Left renal cortex interstitium (tissue), 4 donors: ENCODE results near the gene EPHA1. TPM values are rescaled to one million over a fixed set of nuclear protein-coding genes. Genes with fewer than 3 reads are reported as not detected.
"Not testable (repeated sequence)": the region's sequence is repeated elsewhere in the genome, so short reads cannot be mapped to it uniquely, and the experiment has no call there.

ENCODE experiments used
- DNase-seq, 4 donors: peaks; one replicate each; pipeline ENCODE4 v3.0.0-alpha.2; 2013; ENCODE audit warnings: low read depth in 4 of 4, low spot score in 2 of 4, missing footprints in 1 of 4
- polyA plus RNA-seq, 4 donors: library from polyadenylated mRNA; unstranded; fragments of 120-200 nt; gene quantifications; one replicate each; pipeline ENCODE4 v1.2.1, GENCODE V29; 2013; ENCODE audit not compliant: insufficient read length in 4 of 4

Gene EPHA1
- polyA plus RNA-seq, 4 donors = 16.3 to 20.4 (median 18.9) TPM

DNA sequence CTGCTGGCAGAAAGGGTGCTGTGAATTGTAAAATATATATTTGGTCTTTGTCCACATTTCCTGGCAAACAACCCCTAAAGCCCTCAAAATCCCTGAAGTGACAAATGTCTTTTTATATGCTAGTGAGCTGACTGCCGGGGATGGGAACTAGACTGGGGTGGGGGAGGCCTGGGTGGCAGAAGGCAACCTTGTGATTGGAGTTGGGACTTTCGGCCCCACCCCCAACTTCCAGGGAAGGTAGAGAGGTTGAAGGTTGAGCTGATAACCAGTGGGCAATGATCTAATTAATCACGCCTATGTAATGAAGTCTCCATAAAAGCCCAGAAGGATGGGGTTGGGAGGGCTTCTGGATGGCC lies 2.7 kb downstream of the EPHA1 start:
- no peak for DNase-seq

DNA sequence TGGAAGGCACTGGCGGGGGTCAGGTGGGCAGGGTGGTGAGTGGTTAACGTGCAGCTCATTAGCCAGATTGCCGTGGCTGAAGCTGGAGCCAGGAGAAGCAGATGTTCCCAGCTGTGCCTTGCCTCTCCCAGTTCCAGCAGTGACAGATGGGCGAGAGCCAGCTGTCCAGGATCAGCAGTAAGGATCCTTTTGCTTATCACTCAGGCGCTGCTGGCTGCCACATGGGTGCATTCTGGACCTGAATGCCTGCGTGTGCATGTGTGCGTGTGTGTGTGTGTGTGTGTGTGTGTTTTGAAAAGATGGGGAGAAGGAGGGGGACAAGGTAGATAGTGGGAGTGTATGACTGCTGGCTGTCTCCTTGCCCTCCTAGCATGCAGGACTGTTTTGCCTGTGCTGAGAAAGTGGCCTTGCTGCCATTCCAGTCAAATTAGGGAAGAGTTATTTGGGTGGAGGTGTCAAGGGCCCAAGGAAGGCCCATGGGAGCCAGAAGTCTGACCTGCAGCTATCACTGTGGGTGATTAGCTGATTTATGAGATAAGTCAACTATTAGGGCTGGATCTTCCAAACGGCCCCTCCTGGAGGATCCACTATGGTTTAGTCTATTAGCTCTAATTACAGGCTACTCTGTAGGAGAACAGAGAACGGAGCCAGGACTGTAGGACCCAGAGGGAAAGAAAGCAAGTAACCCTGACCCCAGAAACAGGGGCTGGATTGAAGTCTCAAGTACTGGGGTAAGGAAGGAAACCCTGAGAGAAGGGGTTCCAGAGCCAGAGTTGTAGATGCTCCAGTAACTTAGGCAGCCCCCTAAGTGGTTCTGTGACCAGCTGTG lies 3.3 kb downstream of the EPHA1 start:
- DNase-seq = no peak

DNA sequence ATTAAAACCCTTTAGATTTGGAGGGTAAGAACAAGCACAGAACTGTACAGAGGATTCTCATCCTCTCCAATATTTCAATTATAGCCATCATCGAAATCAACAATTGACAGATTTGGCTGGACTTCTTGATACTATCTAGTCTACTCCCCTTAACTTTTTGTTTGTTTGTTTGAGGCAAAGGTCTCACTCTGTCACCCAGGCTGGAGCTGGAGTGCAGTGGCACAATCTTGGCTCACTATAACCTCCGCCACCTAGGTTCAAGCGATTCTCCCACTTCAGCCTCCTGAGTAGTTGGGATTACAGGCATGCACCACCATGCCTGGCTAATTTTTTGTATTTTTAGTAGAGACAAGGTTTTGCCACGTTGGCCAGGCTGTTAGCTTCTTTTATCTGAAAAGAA lies 6.4 kb downstream of the EPHA1 start:
- DNase-seq = not testable (repeated sequence)

DNA sequence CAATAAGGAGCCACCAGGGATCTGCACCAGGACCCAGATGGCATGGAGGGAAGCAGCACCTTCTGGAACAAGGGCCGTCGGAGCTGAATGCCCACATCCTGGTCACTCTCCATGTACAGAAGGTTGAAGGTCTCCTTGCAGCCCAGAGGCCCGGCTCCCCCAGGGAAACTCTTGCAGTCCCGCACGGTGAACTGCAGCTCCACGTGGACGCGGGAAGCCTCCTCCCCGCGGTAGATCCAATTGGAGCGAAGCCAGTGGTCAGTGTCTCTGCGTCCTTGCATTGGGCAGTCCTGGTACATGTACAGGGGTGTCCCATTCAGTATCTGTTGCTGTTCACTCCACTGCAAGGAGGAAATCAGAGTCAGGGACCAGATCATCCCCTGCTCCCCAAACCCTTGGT lies 7.4 kb downstream of the EPHA1 start:
- DNase-seq = no peak

DNA sequence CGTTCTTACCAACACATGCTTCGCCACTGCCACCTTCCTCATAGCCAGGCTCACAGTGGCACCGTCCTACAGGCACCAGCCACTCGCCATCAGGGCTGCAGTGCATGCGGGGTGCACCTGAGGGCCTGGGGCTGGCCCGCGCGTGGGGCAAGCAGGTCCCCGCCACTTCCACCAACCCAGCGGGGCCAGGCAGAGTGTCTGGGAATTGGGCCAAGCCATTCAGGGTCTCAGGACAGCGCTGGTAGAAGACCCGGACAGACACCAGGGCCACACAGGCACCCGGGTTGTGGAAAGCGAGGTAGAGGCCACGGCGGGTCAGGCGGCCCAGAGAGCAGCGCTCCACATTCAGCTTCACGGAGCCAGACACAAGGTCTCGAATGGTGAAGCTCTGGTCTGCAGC lies 9.0 kb downstream of the EPHA1 start:
- no peak for DNase-seq

DNA sequence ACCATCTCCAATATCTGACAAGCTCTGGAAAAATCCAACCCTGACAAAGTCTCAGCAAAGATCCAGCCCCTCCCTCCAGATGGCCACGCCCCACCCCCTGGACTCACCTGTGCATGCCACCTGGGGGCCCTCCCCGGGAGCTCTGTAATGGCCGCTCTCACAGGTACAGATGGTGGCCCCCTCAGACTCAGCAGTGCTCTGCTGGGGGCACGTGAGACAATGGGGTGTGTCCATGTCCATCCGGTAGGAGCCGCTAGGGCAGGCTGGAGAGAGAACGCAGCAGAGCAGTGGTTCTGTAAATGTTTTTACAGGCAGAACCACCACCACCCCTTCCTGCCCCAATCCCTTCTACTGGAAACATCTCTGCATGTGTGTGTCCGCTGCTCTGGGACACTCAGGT lies 9.5 kb downstream of the EPHA1 start:
- no peak for DNase-seq

DNA sequence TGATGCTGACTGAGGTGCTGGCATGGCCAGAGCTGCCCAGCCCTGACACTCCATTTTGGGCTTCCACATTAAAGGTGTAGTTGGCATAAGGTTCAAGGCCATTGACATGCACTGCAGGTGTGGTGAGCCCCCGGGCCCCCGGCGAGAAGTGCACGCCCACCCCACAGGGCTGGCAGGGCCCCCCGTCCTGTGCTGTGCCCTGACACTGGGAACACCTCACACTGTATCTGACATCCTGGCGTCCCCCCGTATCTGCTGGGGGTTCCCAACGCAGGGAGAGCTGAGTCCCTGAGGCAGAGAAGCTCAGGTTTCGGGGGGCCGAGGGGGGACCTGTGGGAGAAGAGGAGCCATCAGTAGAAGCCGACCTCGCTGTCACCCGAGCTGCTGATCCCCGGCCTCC lies 10.0 kb downstream of the EPHA1 start:
- DNase-seq = no peak

DNA sequence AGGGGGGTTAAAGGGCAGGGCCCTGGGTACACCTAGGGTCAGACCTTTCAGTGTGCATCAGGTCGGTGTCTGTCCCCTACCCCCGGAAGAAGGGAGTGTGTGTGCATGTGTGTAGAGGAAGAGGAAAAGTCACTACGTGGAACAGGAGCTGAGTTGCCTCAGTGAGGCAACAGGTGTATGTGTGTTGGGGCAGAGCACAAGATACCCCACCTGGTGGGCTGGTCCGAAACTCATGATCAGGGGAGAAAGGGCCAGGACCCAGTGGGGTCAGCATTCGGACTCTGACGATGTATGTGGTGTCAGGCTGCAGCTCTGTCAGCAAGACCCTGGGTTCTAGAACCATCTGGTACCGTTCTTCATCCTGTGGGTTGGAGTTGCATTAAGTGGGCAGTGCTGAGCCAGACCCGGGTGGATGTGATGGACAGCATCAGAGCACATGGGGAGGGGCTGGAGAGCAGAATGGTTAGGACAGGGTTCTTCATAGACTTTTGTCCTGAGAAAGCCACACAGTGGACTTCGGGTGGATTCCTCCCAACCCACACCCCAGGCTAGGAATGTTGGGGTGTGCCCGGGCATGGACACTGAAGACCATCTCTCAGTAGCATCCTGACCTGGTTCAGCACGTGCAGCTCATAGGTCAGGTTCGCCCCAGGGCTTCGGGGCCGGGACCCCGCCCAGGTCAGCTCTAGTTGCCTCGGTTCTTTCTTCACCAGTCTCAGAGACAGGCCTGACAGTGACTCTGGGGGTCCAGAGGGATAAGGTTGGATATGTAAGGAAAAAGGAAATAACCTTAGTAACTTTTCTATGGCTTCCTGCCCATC lies 10.7 kb downstream of the EPHA1 start:
- no peak for DNase-seq

DNA sequence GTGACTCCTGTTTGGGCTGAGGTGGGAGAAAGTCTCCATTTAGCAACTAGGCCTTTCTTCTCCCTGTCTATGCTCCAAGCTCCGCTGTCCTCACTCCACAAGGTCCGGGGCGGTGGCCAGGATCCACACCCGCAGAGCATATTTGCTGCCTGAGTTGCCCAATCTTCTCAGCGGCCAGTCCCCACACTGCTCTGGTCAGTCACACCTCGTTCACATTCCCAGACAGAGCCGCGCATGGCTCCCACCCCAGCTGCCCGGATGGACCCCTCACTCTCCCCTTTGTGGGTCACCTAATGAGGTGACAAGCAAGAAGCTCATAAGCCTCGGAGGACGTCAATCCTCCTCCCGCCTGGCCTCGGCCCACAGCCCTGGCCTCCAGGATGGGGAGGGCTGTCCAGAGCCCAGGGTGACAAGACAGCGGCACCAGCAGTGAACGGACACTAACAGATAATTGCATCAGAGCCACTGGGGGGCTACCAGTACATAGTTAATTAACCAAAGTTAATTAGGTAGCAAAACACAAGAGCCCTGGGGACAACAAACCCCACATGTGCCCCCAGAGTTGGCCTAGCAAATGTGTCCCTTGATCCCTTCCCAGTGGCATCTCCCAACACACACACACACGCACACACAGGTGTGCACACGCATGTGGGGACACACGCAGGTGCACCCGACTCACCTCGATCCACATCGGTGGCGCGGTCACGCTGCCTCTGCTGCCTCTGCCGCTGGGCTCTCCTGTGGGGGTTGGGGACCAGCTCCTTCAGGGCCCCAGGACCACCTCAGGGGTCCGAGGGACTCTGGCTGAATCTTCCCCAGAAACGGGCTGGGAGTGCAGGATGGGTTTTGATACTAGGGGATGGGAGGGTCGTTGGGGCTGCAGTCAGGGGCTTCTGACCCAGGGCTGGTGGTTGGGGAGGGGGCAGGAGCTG lies 11.8 kb downstream of the EPHA1 start:
- no peak for DNase-seq

DNA sequence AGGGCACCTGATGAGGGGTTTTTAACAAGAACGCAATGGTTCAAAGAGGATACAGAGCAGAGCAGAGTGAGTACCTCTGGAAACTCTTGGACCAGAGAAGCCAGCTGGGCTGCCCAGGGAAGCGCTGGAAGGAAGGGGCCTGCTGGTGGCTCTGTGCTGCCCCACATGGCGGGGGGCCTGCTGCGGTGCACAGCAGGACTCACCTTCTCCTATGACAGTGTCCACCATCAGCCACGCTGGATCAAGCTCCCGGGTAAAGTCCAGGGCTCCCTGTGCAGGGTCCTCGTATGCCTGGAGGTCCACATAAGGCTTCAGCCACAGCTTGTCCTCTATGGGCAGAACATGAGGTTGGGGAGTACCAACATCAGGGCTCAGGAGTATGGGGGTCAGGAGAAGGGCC lies 12.5 kb downstream of the EPHA1 start:
- no peak for DNase-seq

DNA sequence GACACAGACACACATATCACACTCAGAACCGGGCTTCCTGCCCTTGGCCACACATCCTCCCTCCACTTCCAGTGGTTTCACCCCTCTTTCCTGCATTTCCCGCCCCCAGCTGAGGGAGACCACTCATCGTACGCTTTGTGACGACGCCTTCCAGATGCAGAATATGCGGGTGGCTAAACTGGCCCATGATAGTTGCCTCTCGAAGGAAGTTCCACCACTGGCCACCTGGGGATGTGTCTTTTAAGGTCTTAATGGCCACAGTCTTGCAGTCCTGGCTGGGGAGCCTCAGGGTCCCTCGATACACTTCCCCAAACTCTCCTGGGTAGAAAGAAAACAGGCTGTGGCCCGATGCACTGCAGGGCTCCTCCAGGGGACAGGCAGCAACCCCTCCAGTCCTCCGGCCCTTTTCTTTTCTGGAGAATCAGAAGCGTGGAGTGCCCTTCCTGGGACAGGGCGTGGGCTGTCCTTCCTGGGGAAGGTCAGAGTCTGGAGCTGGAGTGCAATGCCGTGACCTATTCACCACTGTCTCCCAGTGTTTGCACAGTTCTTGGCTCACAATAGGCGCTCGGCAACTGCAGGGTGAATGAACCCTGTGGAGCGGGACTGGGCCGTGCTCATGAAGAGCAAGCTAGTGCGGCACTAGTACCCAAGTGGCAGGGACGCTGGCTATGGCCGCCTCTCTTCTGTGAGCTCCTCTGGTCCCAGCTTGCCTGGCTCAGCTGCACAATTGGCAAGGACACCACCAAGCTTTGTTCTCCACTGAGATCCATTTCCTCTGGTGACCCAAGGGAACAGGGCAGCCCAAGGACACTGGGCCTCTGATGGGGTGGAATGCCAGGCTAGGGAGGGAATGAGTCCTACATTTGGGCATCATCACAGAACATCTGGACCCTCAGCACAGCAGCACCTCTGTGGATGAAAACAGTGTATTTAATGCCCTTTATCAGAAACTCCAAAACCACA lies 13.2 kb downstream of the EPHA1 start:
- DNase-seq = no peak

DNA sequence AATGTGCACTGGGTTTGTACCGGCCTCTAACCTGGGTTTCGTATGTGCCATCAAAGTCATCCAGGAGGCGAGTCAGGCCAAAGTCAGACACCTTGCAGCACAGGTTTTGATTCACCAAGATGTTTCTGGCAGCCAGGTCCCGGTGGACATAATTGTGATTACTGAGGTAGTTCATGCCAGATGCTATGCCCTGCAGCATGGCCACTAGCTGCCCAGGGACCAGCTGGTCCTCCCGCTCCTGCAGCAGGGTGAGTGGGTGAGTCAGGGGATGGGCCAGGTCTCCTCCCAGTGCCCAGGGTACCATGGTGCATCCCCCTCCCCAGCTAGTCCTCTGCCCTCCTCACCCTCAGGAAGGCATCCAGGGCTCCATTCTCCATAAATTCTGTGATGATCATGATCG lies 13.9 kb downstream of the EPHA1 start:
- DNase-seq = no peak

DNA sequence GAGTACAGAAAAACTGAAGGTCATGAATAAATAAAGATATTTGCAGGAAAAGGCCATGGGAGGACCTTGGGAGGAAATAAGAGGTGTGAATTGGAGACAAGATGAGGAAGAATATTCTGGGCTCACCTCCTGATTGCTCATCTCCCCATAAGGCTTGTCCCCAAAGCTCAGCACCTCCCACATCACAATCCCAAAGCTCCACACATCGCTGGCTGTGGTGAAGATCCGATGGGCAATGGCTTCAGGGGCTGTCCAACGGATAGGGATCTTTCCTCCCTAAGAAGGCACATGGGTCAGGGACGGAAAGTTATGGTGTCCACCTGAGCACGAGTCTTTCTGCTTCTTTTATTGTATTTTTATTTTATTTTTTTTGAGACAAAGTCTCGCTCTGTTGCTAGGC lies 14.6 kb downstream of the EPHA1 start:
- DNase-seq = no peak

DNA sequence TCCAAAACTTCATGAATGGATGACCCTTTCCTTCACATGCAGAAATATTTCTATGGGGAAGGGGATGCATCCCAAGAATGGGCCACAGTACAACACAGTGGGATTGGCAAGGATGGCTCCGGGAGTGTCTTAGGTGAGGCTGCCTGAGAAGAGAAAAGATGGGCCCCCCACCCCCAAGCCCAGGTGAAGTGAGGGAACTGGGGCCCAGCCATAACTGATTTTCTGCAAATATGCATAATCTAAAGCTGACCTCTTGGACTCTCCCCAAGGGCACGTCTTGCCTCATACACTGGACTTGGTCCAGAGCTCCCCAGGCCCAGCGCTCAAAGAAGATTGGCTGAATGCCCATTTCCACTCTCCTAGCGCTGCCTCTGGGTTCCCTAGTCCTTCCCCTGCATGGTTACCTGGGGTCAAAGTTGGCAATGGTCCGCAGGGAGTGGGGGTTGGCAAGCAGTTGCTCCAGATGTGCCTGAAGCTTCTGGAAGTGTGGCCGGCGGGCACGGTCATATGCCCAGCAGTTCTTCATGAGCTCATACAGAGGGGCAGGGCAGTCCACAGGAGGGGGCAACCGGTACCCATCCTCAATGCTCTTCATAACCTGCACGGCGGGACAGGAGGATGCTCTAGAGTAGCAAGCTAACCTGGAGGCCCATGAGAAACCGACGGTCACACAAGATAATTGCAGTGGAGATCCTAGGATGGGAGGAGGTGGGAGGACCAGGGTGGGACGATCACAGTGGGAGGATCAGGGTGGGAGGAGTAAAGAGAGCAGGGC lies 15.2 kb downstream of the EPHA1 start:
- no peak for DNase-seq

DNA sequence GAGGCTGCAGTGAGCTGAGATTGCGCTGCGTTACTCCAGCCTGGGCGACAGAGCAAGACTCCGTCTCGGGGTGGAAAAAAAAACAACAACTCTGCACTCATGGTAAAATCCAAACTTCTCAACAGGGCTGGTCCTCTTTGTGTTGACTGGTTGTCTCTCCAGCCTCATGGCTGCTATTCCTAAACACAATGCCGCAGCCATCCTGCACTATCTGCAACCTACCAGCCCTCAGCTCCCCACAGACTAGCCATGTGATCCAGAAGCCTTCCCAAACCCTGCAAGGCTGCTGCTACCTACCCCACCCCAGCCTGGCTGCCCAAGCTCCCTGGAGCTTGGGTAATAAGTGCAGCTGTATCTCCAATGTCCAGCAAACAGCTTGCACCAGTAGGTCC lies 15.8 kb downstream of the EPHA1 start:
- no peak for DNase-seq

DNA sequence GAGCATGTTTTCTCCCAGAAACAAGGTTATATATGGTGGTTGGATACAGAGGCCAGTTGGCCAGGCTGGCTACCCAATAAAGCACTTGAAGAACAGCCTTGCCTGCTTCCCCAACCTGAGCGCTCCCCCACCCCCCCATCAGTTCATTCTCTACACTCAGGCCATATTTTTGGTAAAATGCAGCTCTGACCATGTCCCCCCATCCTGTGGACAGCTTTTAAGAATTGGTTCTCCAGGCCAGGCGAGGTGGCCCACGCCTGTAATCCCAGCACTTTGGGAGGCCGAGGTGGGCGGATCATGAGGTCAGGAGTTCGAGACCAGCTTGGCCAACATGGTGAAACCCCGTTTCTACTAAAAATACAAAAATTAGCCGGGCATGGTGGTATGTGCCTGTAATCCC lies 16.2 kb downstream of the EPHA1 start:
- DNase-seq = not testable (repeated sequence)

DNA sequence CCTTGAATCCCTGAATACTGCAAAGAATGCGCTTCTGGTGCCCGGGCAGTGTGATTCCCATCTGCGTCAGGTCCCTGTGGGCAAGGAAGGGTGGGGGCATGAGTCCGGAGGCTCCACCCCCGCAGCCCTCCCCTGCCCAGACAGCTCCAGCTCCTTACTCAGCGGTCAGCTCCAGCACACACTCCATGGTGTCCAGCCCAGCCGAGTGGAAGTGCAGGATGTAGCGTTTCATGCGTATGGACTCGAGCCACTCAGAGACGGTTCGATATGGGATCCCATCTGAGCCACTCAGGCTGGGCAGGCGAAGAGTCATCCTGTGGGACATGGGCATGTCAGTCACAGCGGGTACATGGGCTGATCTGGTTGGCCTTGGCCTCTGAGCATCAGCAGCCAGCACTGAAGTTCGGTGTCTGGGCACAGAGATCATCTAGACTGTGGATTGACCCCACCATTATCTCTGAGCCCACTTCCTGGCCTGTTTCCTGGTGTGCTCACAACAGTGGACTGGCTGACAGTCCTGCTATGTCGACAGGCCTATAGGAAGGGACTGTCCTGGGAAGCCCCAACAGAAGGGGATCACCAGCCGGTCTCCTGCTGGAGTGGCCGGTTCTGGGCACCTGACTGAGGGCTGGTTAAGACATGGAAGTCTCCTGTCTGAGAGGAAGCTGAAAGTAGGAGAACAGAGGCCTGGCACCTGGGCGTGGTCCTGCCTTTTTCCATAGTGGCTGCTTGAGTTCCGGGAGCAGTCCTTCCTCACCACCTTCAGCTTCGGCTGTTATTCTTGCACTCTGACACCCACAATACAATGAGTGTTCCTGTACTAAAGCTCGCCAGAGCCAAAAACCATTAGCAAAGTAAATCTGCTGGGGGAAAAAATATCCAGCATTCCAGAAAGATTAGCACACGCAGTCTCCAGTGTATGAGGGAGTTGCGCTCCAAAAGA lies 16.9 kb downstream of the EPHA1 start:
- DNase-seq = no peak

DNA sequence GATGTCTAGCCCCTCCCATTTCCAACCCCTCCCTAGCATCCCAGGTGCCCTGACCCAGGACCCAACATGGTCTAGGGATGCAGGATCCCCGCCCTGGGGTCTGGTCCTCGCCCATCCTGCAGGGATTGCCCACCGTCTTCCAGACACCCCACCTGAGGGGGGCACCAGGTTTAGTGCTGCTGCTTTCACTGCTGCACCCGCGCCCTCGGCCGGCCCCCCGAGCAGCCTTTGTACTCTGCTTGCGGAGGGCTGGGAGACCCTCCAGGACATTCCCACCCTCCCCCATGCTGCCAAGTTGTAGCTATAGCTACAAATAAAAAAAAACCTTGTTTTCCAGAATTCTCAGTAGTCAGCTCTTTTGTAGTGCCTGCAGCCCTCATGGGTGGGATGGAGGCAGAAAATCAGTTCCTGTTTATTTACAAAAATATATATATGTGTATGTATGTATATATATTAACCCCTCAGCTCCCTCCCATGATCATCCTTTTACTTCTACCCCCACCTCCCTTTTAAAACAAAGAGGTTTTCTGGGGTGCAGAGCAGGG lies 17.8 kb downstream of the EPHA1 start:
- no peak for DNase-seq
